H1 (cell line): ENCODE data around the gene AP1S1. TPM values are rescaled to one million over a fixed set of nuclear protein-coding genes. Genes with fewer than 3 reads are reported as not detected.

ENCODE experiments used
- CTCF ChIA-PET: fragments of 300-600 bp; sonication (Branson Sonifier 250); formaldehyde crosslinking; loops from one replicate; lab custom pipeline; 2021; ENCODE audit not compliant: partially characterized antibody; lab: Charles Lee
- POLR2A ChIA-PET: fragments of 300-600 bp; sonication (Branson Sonifier 250); formaldehyde crosslinking; loops from one replicate; lab custom pipeline; 2021; ENCODE audit warnings: inconsistent platforms; ENCODE audit not compliant: partially characterized antibody; lab: Charles Lee
- DNase-seq, 2 experiments: peaks; one replicate each; pipeline versions ENCODE4 v3.0.0 to v3.0.0-alpha.2; 2010 to 2022; ENCODE audit warnings: low spot score in 2 of 2, low read depth in 1 of 2, mixed read lengths in 1 of 2
- FAIRE-seq: peaks from 2 replicates; lab custom pipeline; 2011; peaks lifted over from hg19 to GRCh38; lab: Jason Lieb, UNC
- H2AFZ ChIP-seq: 2 replicates; pipeline ENCODE4 v1.8.1; 2012; ENCODE audit warnings: low read length, inconsistent platforms
- H2AK5ac ChIP-seq: 2 replicates; pipeline ENCODE4 v1.6.1; 2013; ENCODE audit warnings: low read depth, low read length
- H2BK120ac ChIP-seq: replicated peaks from 2 replicates; pipeline ENCODE3; 2013; ENCODE audit warnings: low read depth, low read length, inconsistent platforms
- H2BK12ac ChIP-seq: 2 replicates; pipeline ENCODE4 v1.6.1; 2013; ENCODE audit warnings: low read depth, low read length
- H2BK15ac ChIP-seq: 2 replicates; pipeline ENCODE4 v1.6.1; 2013; ENCODE audit warnings: low read length
- H2BK20ac ChIP-seq: 2 replicates; pipeline ENCODE4 v1.6.1; 2013; ENCODE audit warnings: low read length
- H2BK5ac ChIP-seq: 2 replicates; pipeline ENCODE4 v1.6.1; 2013; ENCODE audit warnings: low read depth, low read length
- H3K14ac ChIP-seq: 2 replicates; pipeline ENCODE4 v1.6.1; 2013; ENCODE audit warnings: inconsistent platforms; ENCODE audit not compliant: insufficient read length
- H3K18ac ChIP-seq: 2 replicates; pipeline ENCODE4 v1.6.1; 2013; ENCODE audit warnings: low read length; ENCODE audit errors: extremely low read depth
- H3K23ac ChIP-seq: 2 replicates; pipeline ENCODE4 v1.6.1; 2013; ENCODE audit warnings: inconsistent platforms; ENCODE audit not compliant: insufficient read length
- H3K23me2 ChIP-seq: 2 replicates; pipeline ENCODE4 v1.6.1; 2013; ENCODE audit warnings: low read depth, low read length
- H3K27ac ChIP-seq: 2 replicates; pipeline ENCODE4 v1.6.1; 2011; ENCODE audit warnings: low read depth, low read length, inconsistent platforms
- H3K27me3 ChIP-seq, 4 experiments: replicated peaks in 1 of 4; 1 replicate in 1 of 4; 2 replicates in 3 of 4; pipeline versions ENCODE4 v1.6.1 to v1.8.1; 2011 to 2013; ENCODE audit warnings: low read length in 3 of 4, mild to moderate bottlenecking in 3 of 4, inconsistent platforms in 2 of 4, mixed read lengths in 2 of 4, moderate library complexity in 1 of 4; ENCODE audit not compliant: control insufficient read depth in 3 of 4, insufficient read depth in 3 of 4; ENCODE audit errors: extremely low read depth in 1 of 4
- H3K36me3 ChIP-seq, 4 experiments: 2 replicates each; pipeline versions ENCODE4 v1.6.1 to v1.8.1; 2011 to 2013; ENCODE audit warnings: mild to moderate bottlenecking in 4 of 4, low read length in 3 of 4, moderate library complexity in 2 of 4, control low read depth in 1 of 4, inconsistent platforms in 1 of 4; ENCODE audit not compliant: insufficient read depth in 4 of 4, control insufficient read depth in 2 of 4
- H3K4ac ChIP-seq: replicated peaks from 2 replicates; pipeline ENCODE3; 2013; ENCODE audit warnings: low read length, low read depth, mixed read lengths, inconsistent platforms; ENCODE audit not compliant: insufficient read length
- H3K4me1 ChIP-seq, 4 experiments: replicated peaks in 1 of 4; 1 replicate in 1 of 4; 2 replicates in 3 of 4; pipeline versions ENCODE4 v1.6.1 to v1.8.1; 2011 to 2013; ENCODE audit warnings: low read length in 3 of 4, inconsistent platforms in 2 of 4, mixed read lengths in 1 of 4; ENCODE audit not compliant: insufficient read depth in 4 of 4, control insufficient read depth in 3 of 4
- H3K4me2 ChIP-seq, 2 experiments: 2 replicates each; pipeline versions ENCODE4 v1.6.1 to v1.8.1; 2011 to 2013; ENCODE audit warnings: low read depth in 2 of 2, low read length in 2 of 2, control low read depth in 1 of 2, inconsistent platforms in 1 of 2, mild to moderate bottlenecking in 1 of 2; ENCODE audit not compliant: insufficient read depth in 1 of 2
- H3K4me3 ChIP-seq, 4 experiments: fragments of 200-600, 300-600 bp in 1 of 4; sonication (generic), shearing (Covaris generic), sonication (Bioruptor Twin) in 1 of 4; 2 replicates each; pipeline versions ENCODE4 v1.5.1 to v1.8.1; 2011 to 2016; ENCODE audit warnings: low read length in 4 of 4, low read depth in 3 of 4, control low read depth in 2 of 4, inconsistent platforms in 2 of 4, mild to moderate bottlenecking in 2 of 4, mixed read lengths in 1 of 4, moderate library complexity in 1 of 4; ENCODE audit not compliant: insufficient read depth in 2 of 4; ENCODE audit errors: extremely low read depth in 1 of 4
- H3K56ac ChIP-seq: replicated peaks from 2 replicates; pipeline ENCODE3; 2013; ENCODE audit warnings: low read depth, mild to moderate bottlenecking, mixed read lengths, low read length, inconsistent platforms; ENCODE audit not compliant: insufficient read length
- H3K79me1 ChIP-seq: 2 replicates; pipeline ENCODE4 v1.6.1; 2013; ENCODE audit warnings: low read depth, low read length, control low read depth
- H3K79me2 ChIP-seq, 2 experiments: 2 replicates each; pipeline versions ENCODE4 v1.6.1 to v1.8.1; 2012 to 2013; ENCODE audit warnings: low read length in 2 of 2, mild to moderate bottlenecking in 2 of 2, inconsistent platforms in 1 of 2; ENCODE audit not compliant: insufficient read depth in 2 of 2, control insufficient read depth in 1 of 2
- H3K9ac ChIP-seq, 4 experiments: replicated peaks in 1 of 4; 1 replicate in 1 of 4; 2 replicates in 3 of 4; pipeline versions ENCODE4 v1.6.1 to v1.8.1; 2011 to 2013; ENCODE audit warnings: low read depth in 3 of 4, low read length in 3 of 4, control low read depth in 2 of 4, mild to moderate bottlenecking in 2 of 4, moderate library complexity in 2 of 4, inconsistent platforms in 1 of 4; ENCODE audit errors: extremely low read depth in 1 of 4
- H3K9me3 ChIP-seq, 2 experiments: 2 replicates each; pipeline versions ENCODE4 v1.6.1 to v1.8.1; 2012 to 2013; ENCODE audit warnings: mild to moderate bottlenecking in 2 of 2, moderate library complexity in 2 of 2, control low read depth in 1 of 2, inconsistent platforms in 1 of 2, low read depth in 1 of 2, low read length in 1 of 2, mixed read lengths in 1 of 2; ENCODE audit not compliant: insufficient read depth in 2 of 2
- H4K20me1 ChIP-seq, 2 experiments: replicated peaks in 1 of 2; 2 replicates each; pipeline versions ENCODE3 to v1.8.1; 2011 to 2013; ENCODE audit warnings: inconsistent platforms in 2 of 2, low read length in 2 of 2, mild to moderate bottlenecking in 1 of 2; ENCODE audit not compliant: insufficient read depth in 2 of 2, control insufficient read depth in 1 of 2
- H4K5ac ChIP-seq: 2 replicates; pipeline ENCODE4 v1.6.1; 2013; ENCODE audit warnings: low read length, low read depth, mixed read lengths, inconsistent platforms; ENCODE audit not compliant: insufficient read length
- H4K8ac ChIP-seq: 2 replicates; pipeline ENCODE4 v1.8.0; 2013; ENCODE audit warnings: mild to moderate bottlenecking, moderate library complexity, low read length, inconsistent platforms; ENCODE audit not compliant: insufficient read depth; ENCODE audit errors: extremely low read depth
- H4K91ac ChIP-seq: replicated peaks from 2 replicates; pipeline ENCODE3; 2013; ENCODE audit warnings: low read length, mixed read lengths, inconsistent platforms; ENCODE audit not compliant: insufficient read length
- CTBP2 ChIP-seq: IDR thresholded peaks from 2 replicates; pipeline ENCODE4 v1.7.0; 2011; ENCODE audit warnings: borderline replicate concordance, mild to moderate bottlenecking, moderate library complexity, mixed read lengths, low read length; ENCODE audit not compliant: insufficient read depth, insufficient read length
- HDAC6 ChIP-seq: IDR thresholded peaks from one replicate; pipeline ENCODE4 v1.7.1; 2012; ENCODE audit warnings: low read depth, mild to moderate bottlenecking, inconsistent platforms, low read length, moderate library complexity
- KDM1A ChIP-seq: fragments of 200-600, 300-600 bp; sonication (generic); IDR thresholded peaks from 2 replicates; pipeline ENCODE4 v1.7.1; 2016; ENCODE audit warnings: mild to moderate bottlenecking, low read length, borderline replicate concordance
- NRF1 ChIP-seq: IDR thresholded peaks from 2 replicates; pipeline ENCODE4 v1.6.1; 2011; ENCODE audit warnings: mild to moderate bottlenecking, low read depth, low read length, improper control_type of control experiment
- SAP30 ChIP-seq: fragments of 300-600 bp; sonication (generic); IDR thresholded peaks from 2 replicates; pipeline ENCODE4 v1.7.1; 2012; ENCODE audit warnings: low read length, moderate library complexity, mild to moderate bottlenecking, inconsistent platforms; ENCODE audit not compliant: insufficient read depth, insufficient replicate concordance
- SP4 ChIP-seq: IDR thresholded peaks from 2 replicates; pipeline ENCODE4 v1.6.1; 2012; ENCODE audit warnings: low read length, inconsistent platforms
- TAF1 ChIP-seq: IDR thresholded peaks from 2 replicates; pipeline ENCODE4 v1.6.1; 2011; ENCODE audit warnings: mild to moderate bottlenecking, low read depth, low read length
- TAF7 ChIP-seq: optimal IDR thresholded peaks from 2 replicates; pipeline ENCODE3; 2011; ENCODE audit warnings: low read depth, mild to moderate bottlenecking, inconsistent platforms, low read length, moderate library complexity, borderline replicate concordance
- YY1 ChIP-seq: IDR thresholded peaks from 2 replicates; pipeline ENCODE4 v1.6.1; 2011; ENCODE audit warnings: low read depth, mild to moderate bottlenecking, low read length
- WGBS, 2 experiments: shearing (Covaris generic) in 1 of 2; methylation state at CpG; one replicate each; pipeline versions ENCODE4 v1.1.6 to v1.1.7; 2013 to 2015; ENCODE audit warnings: low lambda C conversion rate in 2 of 2, mixed read lengths in 2 of 2, inconsistent platforms in 1 of 2, low coverage in 1 of 2, missing lambda C conversion rate in 1 of 2; ENCODE audit not compliant: insufficient replicate concordance in 2 of 2, insufficient coverage in 1 of 2, insufficient read length in 1 of 2; ENCODE audit errors: extremely low coverage in 1 of 2, missing lambda C conversion rate in 1 of 2; 5-methylcytosine and 5-hydroxymethylcytosine counted together
- polyA plus RNA-seq, 7 experiments: library from polyadenylated mRNA; depleted of rRNA in 3 of 7; stranded (reverse) in 5 of 7; unstranded in 2 of 7; fragments of >200 nt in 5 of 7; fragments of 200-250 nt in 2 of 7; gene quantifications; 1 replicate in 5 of 7; 2 replicates in 1 of 7; 4 replicates in 1 of 7; pipeline versions ENCODE4 v1.2.1 to v1.2.3, GENCODE V29; 2011 to 2013; ENCODE audit warnings: missing spikeins in 2 of 7, mixed read lengths in 2 of 7
- total RNA-seq: library from RNA; stranded (reverse); fragmentation: NEBNext Ultra II Directional; extraction: Animal tissue kit (Norgen Biotek cat#: 25700); gene quantifications from 2 replicates; pipeline ENCODE4 v1.2.1, GENCODE V29; 2021
- TF ChIP-seq, protein P1 (sequence below), 3 experiments: IDR thresholded peaks; 1 replicate in 2 of 3; 2 replicates in 1 of 3; pipeline versions ENCODE4 v1.5.1 to v1.6.1; 2011; ENCODE audit warnings: low read length in 3 of 3, mild to moderate bottlenecking in 3 of 3, inconsistent platforms in 2 of 3, low read depth in 1 of 3, moderate library complexity in 1 of 3; ENCODE audit not compliant: insufficient read depth in 1 of 3; ENCODE audit errors: control extremely low read depth in 1 of 3
- TF ChIP-seq, protein P2 (sequence below): IDR thresholded peaks from 2 replicates; pipeline ENCODE4 v1.6.1; 2012; ENCODE audit warnings: inconsistent platforms

The AP1S1 gene
- total and polyA plus RNA-seq, 2 of the 8 experiments (the other 6 are each of a cell fraction or from before 2014, with no cell fraction given): 56.1 to 59.3 TPM

DNA sequence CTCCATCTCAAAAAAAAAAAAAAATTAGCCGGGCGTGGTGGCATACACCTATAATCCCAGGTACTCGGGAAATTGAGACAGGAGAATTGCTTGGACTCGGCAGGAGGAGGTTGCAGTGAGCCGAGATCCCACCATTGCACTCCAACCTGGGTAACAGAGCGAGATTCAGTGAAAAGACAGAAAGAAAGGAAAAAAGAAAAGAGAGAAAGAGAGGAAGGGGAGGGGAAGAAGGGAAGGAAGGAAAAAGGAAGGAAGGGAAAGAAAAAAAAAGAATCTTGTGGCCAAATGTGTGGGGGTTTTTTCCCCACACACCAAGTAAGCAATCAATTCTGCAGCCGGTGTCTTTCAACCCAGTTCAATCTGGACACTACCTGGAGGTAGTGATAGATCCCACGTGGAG, 34.8 kb downstream of the AP1S1 start:
- H3K4ac ChIP-seq: no peak overlapping the region
- H3K9me3 ChIP-seq: no peaks in the 10 kb centered on the region
- POLR2A ChIA-PET: no interaction called here
- no peak overlapping the region for H2BK20ac ChIP-seq
- H2BK5ac ChIP-seq: no peak overlapping the region
- 0 out of 7 replicates have a peak, but pooled peaks cover 0 to 2% (median 0%) of the 10 kb centered on the region in 4 experiments for H3K27me3 ChIP-seq
- no peak overlapping the region for H3K4me2 ChIP-seq
- no peak overlapping the region for H2AK5ac ChIP-seq
- H4K91ac ChIP-seq: no peak overlapping the region
- no peak for DNase-seq
- H3K79me2 ChIP-seq: no peaks in the 10 kb centered on the region
- no peak overlapping the region for H4K8ac ChIP-seq
- no peak overlapping the region for H3K14ac ChIP-seq
- WGBS, 2 experiments: 87% methylated on average over 8 of the region's 8 CpGs; no CpG with 5 or more reads in 1 of the 2 experiments
- H3K4me1 ChIP-seq: no peaks in the 10 kb centered on the region
- no peak overlapping the region for H2BK120ac ChIP-seq
- CTCF ChIA-PET: interaction anchor here (1.2 to 12.3 kb wide), 2 partner anchors 10 to 47 kb away, joined by 3 to 168 read pairs; no protein-coding TSS in a partner anchor
- H3K4me3 ChIP-seq: no peak overlapping the region
- H3K79me1 ChIP-seq: no peaks in the 10 kb centered on the region
- no peaks in the 10 kb centered on the region for H3K36me3 ChIP-seq
- no peak overlapping the region for H3K9ac ChIP-seq
- no peak overlapping the region for H3K56ac ChIP-seq
- no peak overlapping the region for H2AFZ ChIP-seq
- H3K23me2 ChIP-seq: no peaks in the 10 kb centered on the region; the same call in 1 of the 2 replicates
- no peak overlapping the region for H3K18ac ChIP-seq
- H4K20me1 ChIP-seq: no peaks in the 10 kb centered on the region
- H4K5ac ChIP-seq: no peak overlapping the region
- no peak overlapping the region for H2BK15ac ChIP-seq
- H3K23ac ChIP-seq: no peak overlapping the region
- FAIRE-seq: no peak
- no peak overlapping the region for H3K27ac ChIP-seq
- H2BK12ac ChIP-seq: no peak overlapping the region
- TF ChIP-seq CTBP2: no peak
- TF ChIP-seq SP4: no peak
- no peak for TF ChIP-seq NRF1
- no peak for TF ChIP-seq TAF1
- TF ChIP-seq, protein P1, sequence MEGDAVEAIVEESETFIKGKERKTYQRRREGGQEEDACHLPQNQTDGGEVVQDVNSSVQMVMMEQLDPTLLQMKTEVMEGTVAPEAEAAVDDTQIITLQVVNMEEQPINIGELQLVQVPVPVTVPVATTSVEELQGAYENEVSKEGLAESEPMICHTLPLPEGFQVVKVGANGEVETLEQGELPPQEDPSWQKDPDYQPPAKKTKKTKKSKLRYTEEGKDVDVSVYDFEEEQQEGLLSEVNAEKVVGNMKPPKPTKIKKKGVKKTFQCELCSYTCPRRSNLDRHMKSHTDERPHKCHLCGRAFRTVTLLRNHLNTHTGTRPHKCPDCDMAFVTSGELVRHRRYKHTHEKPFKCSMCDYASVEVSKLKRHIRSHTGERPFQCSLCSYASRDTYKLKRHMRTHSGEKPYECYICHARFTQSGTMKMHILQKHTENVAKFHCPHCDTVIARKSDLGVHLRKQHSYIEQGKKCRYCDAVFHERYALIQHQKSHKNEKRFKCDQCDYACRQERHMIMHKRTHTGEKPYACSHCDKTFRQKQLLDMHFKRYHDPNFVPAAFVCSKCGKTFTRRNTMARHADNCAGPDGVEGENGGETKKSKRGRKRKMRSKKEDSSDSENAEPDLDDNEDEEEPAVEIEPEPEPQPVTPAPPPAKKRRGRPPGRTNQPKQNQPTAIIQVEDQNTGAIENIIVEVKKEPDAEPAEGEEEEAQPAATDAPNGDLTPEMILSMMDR (IDR thresholded peaks at IDR 0.05; ENCODE audit: control extremely low read depth in 1 of 3, insufficient read depth in 1 of 3, low read depth in 1 of 3, low read length in 3 of 3): no peak
- TF ChIP-seq SAP30: no peak
- no peak for TF ChIP-seq HDAC6
- no peak for TF ChIP-seq KDM1A
- no peak for TF ChIP-seq TAF7
- TF ChIP-seq, protein P2, sequence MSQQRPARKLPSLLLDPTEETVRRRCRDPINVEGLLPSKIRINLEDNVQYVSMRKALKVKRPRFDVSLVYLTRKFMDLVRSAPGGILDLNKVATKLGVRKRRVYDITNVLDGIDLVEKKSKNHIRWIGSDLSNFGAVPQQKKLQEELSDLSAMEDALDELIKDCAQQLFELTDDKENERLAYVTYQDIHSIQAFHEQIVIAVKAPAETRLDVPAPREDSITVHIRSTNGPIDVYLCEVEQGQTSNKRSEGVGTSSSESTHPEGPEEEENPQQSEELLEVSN: no peak
- no peak for TF ChIP-seq YY1
